ENCODE results near the gene DLG1.

Gene DLG1

GRCh38 chr3:196997311-196997710 is 301.1 kb downstream of the DLG1 start:
- no peak for DNase-seq (ENCODE audit: low read depth in 2 of 2)

DNA sequence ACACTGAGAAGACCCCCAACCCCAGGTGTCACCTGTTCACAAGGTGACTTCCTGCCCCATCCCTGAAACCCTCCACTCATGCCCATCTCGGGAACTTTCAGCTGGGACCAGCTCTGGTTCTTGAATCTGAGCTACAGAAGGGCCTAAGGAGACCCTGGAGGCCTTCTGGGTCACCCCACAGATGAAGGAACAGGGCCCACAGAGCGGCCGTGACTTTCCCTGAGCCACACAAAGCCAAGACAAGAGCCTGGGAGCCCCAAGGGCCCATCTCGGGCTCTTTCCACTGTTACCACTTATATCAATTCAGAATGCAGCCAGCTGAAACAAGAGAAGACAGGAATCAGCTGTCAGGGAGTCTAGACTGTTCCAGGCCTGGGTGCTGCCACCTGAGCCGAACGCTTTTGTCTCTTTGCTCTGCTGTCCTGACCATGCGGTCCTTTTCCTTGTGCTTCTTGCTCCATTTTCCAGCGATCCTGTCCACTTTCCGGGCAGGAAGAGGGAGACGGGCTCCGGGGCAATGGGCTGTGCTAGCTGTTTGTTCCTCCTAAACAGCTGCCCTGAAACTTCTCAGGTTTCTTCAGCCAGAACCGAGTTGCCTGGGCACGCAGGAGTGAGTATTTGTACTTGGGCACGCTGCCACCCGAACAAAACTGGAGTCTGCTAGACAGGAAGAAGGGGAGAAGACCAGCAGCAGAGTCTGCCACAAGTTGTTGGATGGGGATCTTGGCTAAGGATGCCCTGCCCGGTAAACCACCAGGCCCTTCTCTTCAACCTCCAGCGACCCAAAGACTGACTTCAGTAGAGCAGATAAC is 301.8 kb downstream of the DLG1 start:
- no peak for DNase-seq (ENCODE audit: low read depth in 2 of 2)

DNA sequence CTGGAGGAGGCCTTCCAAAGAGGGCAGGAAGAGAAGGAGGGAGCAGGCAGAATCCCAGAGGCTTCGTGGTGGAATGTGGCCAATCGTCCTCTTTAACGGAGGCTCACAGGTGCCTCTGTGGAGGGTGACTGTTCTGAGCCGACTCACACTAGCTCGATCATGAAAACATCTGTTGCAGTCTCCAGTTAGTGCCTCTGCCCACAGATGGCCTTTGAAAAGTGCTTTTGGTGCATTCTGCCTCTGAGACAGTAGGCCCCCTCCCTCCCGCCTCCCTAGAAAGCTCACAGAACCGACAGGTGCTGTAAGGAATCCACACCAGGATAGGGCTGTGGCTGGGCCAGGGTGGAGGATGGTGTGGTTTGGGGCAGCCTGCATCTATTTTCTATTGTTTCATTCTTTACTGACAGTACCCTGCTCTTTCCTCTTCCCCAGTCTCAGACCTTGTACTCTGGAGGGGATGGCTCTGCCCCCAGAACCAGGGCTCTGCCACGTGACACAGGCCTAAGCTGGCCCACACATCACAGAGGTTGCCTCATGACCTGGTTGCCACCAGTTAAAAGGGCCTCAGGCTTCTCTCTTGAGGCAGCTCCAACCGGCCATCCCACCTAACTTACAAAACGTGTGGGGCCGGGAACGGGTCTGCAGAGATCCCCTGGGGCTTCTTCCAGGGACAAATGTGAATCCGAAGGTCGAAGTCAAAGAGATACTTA is 302.6 kb downstream of the DLG1 start:
- DNase-seq (ENCODE audit: low read depth in 2 of 2): no peak

DNA sequence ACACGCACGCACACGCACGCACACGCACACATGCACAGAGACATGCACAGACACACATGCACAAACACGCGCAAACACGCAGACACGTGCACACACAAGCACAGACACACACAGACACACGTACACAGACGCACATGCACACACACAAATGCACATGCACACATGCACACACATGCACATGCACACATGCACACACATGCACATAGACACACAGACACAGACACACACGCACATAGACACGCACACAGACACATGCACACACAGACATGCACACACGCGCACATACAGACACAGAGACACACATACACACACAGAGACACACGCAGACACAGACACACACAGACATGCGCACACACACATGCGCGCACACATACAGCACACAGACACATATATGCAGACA is 303.4 kb downstream of the DLG1 start:
- no peak for DNase-seq (ENCODE audit: low read depth in 2 of 2)

DNA sequence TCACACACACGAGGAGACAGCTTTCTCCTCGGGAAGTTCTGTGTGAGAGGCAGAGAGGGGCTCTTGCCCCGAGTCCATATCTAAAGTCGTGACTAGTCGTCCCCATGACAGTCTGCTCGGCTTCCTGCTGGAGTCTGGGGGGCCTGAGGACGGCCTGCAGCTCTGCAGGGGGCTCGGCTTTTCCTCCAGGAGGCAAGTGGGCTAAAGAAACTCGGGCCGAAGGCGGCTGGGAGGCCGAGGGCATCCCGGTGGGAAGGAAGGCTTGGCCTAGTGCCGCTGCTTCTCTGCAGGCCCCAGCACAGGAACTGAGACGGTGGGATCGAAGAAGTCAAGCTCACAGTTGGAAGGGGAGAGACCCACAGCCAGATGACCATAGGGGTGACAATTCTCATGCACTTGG is 304.4 kb downstream of the DLG1 start:
- DNase-seq (ENCODE audit: low read depth in 2 of 2): no peak
